A204.1 (cell line): ENCODE results near the gene PSMD2.
"Not testable (repeated sequence)": the region's sequence is repeated elsewhere in the genome, so short reads cannot be mapped to it uniquely, and the experiment has no call there.

ENCODE experiments used
- FAIRE-seq: peaks from 2 replicates; lab custom pipeline; 2012; peaks lifted over from hg19 to GRCh38; lab: Jason Lieb, UNC

The PSMD2 gene

GRCh38 chr3:184339451-184340135 is 40.6 kb downstream of the PSMD2 start:
- not testable (repeated sequence) for FAIRE-seq

- no peak for FAIRE-seq
Measured at GRCh38 chr3:184341925-184342324, 42.9 kb downstream of the PSMD2 start.

- FAIRE-seq = no peak
Measured at GRCh38 chr3:184343200-184343876, 44.3 kb downstream of the PSMD2 start.

GRCh38 chr3:184344579-184345316 is 45.7 kb downstream of the PSMD2 start:
- FAIRE-seq = no peak

- FAIRE-seq = no peak
Measured at GRCh38 chr3:184345317-184346144, 46.5 kb downstream of the PSMD2 start.

- FAIRE-seq = no peak
Measured at GRCh38 chr3:184346480-184347190, 47.6 kb downstream of the PSMD2 start.

GRCh38 chr3:184347321-184348056 is 48.4 kb downstream of the PSMD2 start:
- no peak for FAIRE-seq

GRCh38 chr3:184348057-184348382 is 49.0 kb downstream of the PSMD2 start:
- FAIRE-seq = no peak

- no peak for FAIRE-seq
Measured at GRCh38 chr3:184349563-184350470, 50.8 kb downstream of the PSMD2 start.

GRCh38 chr3:184350618-184351017 is 51.6 kb downstream of the PSMD2 start:
- no peak for FAIRE-seq

GRCh38 chr3:184351511-184352148 is 52.6 kb downstream of the PSMD2 start:
- FAIRE-seq = no peak

- FAIRE-seq = no peak
Measured at GRCh38 chr3:184352149-184352785, 53.2 kb downstream of the PSMD2 start.

- no peak for FAIRE-seq
Measured at GRCh38 chr3:184352897-184353545, 54.0 kb downstream of the PSMD2 start.

- no peak for FAIRE-seq
Measured at GRCh38 chr3:184353546-184353941, 54.5 kb downstream of the PSMD2 start.

GRCh38 chr3:184354121-184354728 is 55.2 kb downstream of the PSMD2 start:
- no peak for FAIRE-seq

- no peak for FAIRE-seq
Measured at GRCh38 chr3:184354754-184355153, 55.7 kb downstream of the PSMD2 start.

GRCh38 chr3:184355261-184356040 is 56.4 kb downstream of the PSMD2 start:
- no peak for FAIRE-seq
